PC-3 (cell line): ENCODE data around the gene CPT1A. TPM values are rescaled to one million over a fixed set of nuclear protein-coding genes. Genes with fewer than 3 reads are reported as not detected.
A peak's percentile ranks its signal among the peaks of the same experiment; 100 is the strongest.

Experiments
- ATAC-seq: fragments of 200-7000 bp; cut with Tn5 transposase; 2 replicates; pipeline ENCODE4 v1.9.1; 2020; ENCODE audit warnings: mild to moderate bottlenecking, moderate library complexity
- Bru-seq: library from RNA; stranded (reverse); fragments of 400-500 nt; gene quantifications from one replicate; lab custom pipeline; 2021; lab: Mats Ljungman, UMichigan
- BruChase-seq, 2 experiments: library from RNA; stranded (reverse); fragments of 400-500 nt; gene quantifications; one replicate each; lab custom pipeline; 2021; lab: Mats Ljungman, UMichigan
- BruUV-seq: library from RNA; stranded (reverse); fragments of 400-500 nt; replicated peaks from 2 replicates; lab custom pipeline; 2021; lab: Mats Ljungman, UMichigan
- CTCF ChIA-PET: fragments of 300-600 bp; sonication (Branson Sonifier 250); formaldehyde crosslinking; loops from one replicate; lab custom pipeline; 2022; ENCODE audit warnings: antibody characterized with exemption; lab: Charles Lee
- POLR2A ChIA-PET: fragments of 300-600 bp; sonication (Branson Sonifier 250); formaldehyde crosslinking; loops from one replicate; lab custom pipeline; 2022; ENCODE audit warnings: antibody characterized with exemption; ENCODE audit not compliant: unreplicated experiment; lab: Charles Lee
- DNase-seq: peaks from one replicate; pipeline ENCODE4 v3.0.0-alpha.2; 2015
- H2AFZ ChIP-seq: fragments of 300-600 bp; sonication (generic); 2 replicates; pipeline ENCODE4 v1.6.0; 2016; ENCODE audit warnings: antibody characterized with exemption, low read length
- H3F3A ChIP-seq: fragments of 300-600 bp; sonication (generic); one replicate; pipeline ENCODE4 v1.6.0; 2017; ENCODE audit warnings: antibody characterized with exemption, low read length, control low read depth, mild to moderate bottlenecking; ENCODE audit not compliant: unreplicated experiment
- H3K27ac ChIP-seq: fragments of 300-600 bp; sonication (generic); 2 replicates; pipeline ENCODE4 v1.5.1; 2016; ENCODE audit warnings: mild to moderate bottlenecking, low read length
- H3K27me3 ChIP-seq: fragments of 300-600 bp; sonication (generic); 2 replicates; pipeline ENCODE4 v1.6.1; 2016; ENCODE audit warnings: low read length, mixed read lengths
- H3K36me3 ChIP-seq: fragments of 300-600 bp; sonication (generic); 2 replicates; pipeline ENCODE4 v1.6.1; 2016; ENCODE audit warnings: low read depth, mixed run types, low read length, mixed read lengths
- H3K4me1 ChIP-seq: fragments of 300-600 bp; sonication (generic); 2 replicates; pipeline ENCODE4 v1.5.1; 2016; ENCODE audit warnings: low read length; ENCODE audit not compliant: insufficient read depth
- H3K4me2 ChIP-seq: fragments of 300-600 bp; sonication (generic); 2 replicates; pipeline ENCODE4 v1.6.0; 2016; ENCODE audit warnings: low read length
- H3K4me3 ChIP-seq: fragments of 300-600 bp; sonication (generic); 2 replicates; pipeline ENCODE4 v1.5.1; 2016; ENCODE audit warnings: mild to moderate bottlenecking, low read length, mixed read lengths
- H3K79me2 ChIP-seq: fragments of 300-600 bp; sonication (generic); 2 replicates; pipeline ENCODE4 v1.6.1; 2017; ENCODE audit warnings: low read length, mixed read lengths
- H3K9ac ChIP-seq: fragments of 300-600 bp; sonication (generic); 2 replicates; pipeline ENCODE4 v1.6.0; 2016; ENCODE audit warnings: mild to moderate bottlenecking, low read length
- H3K9me2 ChIP-seq: fragments of 300-600 bp; sonication (generic); replicated peaks from 2 replicates; pipeline ENCODE4 v1.6.1; 2016; ENCODE audit warnings: mixed run types, low read length, mixed read lengths
- H3K9me3 ChIP-seq: fragments of 300-600 bp; sonication (generic); 2 replicates; pipeline ENCODE4 v1.6.1; 2016; ENCODE audit warnings: low read length, mixed read lengths
- H4K20me1 ChIP-seq: fragments of 300-600 bp; sonication (generic); 2 replicates; pipeline ENCODE4 v1.6.1; 2016; ENCODE audit warnings: low read length, mixed read lengths
- EZH2 ChIP-seq: fragments of 300-600 bp; sonication (generic); IDR thresholded peaks from one replicate; pipeline ENCODE4 v1.6.1; 2017; ENCODE audit warnings: antibody characterized with exemption, mild to moderate bottlenecking, low read length; ENCODE audit not compliant: unreplicated experiment
- EZH2phosphoT487 ChIP-seq: fragments of 300-600 bp; sonication (generic); IDR thresholded peaks from 2 replicates; pipeline ENCODE4 v1.6.1; 2018; ENCODE audit warnings: mild to moderate bottlenecking, antibody characterized with exemption, low read length, borderline replicate concordance
- intact Hi-C: fragments of 100-400 bp; cut with micrococcal nuclease; formaldehyde crosslinking; loops from 2 replicates; pipeline ENCODE4 v1.9.0; 2023
- long read RNA-seq: library from polyadenylated mRNA; unstranded; transcript quantifications from one replicate; pipeline ENCODE4 v2.0.0, GENCODE V29; 2021; ENCODE audit not compliant: unreplicated experiment
- total RNA-seq: library from RNA; depleted of rRNA; stranded (reverse); fragments of >200 nt; gene quantifications from 2 replicates; pipeline ENCODE4 v1.2.3, GENCODE V29; 2014; rRNA removed
- TF ChIP-seq, protein P1 (sequence below): fragments of 300-600 bp; sonication (generic); conservative IDR thresholded peaks from 2 replicates; pipeline ENCODE4 v1.5.1; 2017; ENCODE audit warnings: antibody characterized with exemption, low read depth, mild to moderate bottlenecking, low read length

CPT1A gene
- total RNA-seq (38.1 and 53.2 TPM in 2 replicates), Bru-seq, nascent RNA (percentile 71 among the genes with signal in this experiment), BruChase-seq, experiment 1, labeled RNA remaining after a 6-hour chase (percentile 79 among the genes with signal in this experiment), BruChase-seq, experiment 2, labeled RNA remaining after a 2-hour chase (percentile 81 among the genes with signal in this experiment)
- long read RNA-seq, full-length matches to known transcripts = 19 of 37 reads
- long read RNA-seq, partial matches to known transcripts = 3 of 37 reads
- long read RNA-seq, other reads (novel, unspliced or antisense) = 15 of 37 reads

DNA sequence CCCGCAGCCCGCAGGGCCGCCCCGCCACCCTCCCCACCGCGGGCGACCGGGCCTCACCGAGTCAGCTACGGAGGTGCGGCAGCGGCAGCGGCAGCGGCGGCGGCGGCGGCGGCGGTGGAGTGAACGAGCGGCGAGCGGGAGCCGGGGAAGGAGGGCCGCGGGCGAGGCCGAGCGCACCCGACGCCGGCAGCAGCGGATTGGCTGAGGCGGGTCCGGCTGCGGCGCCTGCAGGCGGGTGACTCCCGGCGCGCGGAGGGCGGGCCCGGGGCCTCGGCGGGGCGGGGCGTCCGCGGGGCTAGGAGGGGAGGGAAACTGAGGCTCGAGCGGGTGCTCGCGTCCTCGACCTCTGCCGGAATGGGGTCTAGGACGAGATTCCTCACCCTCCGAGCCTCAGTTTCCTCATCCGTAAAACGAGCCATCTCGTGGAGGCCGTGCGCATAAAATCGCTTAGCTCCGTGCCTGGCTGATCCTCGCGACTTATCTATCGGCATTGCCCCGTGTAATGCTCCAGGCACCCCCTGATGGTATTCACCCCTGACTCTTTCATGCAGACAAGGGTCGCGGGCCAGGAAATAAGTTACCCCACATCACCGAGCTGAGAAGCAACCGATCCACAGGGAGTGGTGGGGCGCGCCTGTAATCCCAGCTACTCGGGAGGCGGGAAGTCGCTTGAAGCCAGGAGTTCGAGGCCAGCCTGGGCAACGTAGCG lies at the start of gene CPT1A:
Gene CPT1A, minus strand, starts transcription at position 199 of the 709 bp plus-strand sequence. CDS start 26,442 bp downstream, outside the sequence.
- Histone ChIP-seq H3K9ac (peak within 1 kb of the TSS; percentile 78), H2AFZ (peak within 1 kb of the TSS; percentile 77)

DNA sequence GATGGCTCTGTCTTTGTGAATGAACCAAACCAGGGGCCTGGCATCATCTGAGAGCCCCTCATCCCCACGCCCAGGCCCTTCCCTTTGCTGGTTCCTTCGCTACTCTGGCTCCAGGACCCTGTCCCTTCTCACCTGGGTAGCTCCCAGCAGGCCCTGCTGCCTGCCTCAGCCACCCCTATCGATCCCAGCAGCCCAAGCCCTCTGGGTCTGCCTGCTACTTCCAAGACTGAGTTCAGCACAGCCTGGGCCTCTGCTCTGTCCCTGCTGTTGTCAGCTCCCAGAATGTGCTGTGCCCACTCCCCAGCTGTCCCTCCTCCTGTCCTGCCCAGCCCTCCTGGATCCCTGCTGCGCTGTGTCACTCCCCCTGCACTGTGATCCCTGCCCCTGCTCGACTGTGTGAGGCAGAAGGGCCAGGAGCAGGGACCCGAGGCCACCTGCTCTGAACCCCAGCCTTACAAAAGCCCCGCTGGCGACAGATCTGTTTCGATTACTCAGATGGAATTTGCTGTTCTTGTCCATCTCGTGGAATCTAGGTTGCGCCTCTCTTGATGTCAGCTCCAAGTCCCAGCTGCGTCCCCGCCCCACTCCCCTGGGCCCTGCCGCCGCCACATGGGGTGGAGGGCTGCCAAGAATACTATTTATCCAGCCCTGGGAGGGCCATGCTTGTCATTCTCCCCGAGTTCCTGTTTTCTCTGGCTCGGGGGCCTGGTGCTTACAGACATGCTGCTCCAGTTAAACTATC lies 48.9 kb upstream of the CPT1A start:
- Histone ChIP-seq H3K36me3 (peaks cover 39% of the 10 kb centered on the region), H3K9me2 (no peaks in the 10 kb centered on the region), H3K9me3 (no peaks in the 10 kb centered on the region), H3K79me2 (no peaks in the 10 kb centered on the region), H3K4me3 (no peak overlapping the region), H2AFZ (no peak overlapping the region), H3K4me2 (no peak overlapping the region), H3K27ac (no peak overlapping the region), H3K27me3 (no peaks in the 10 kb centered on the region), H3K4me1 (no peaks in the 10 kb centered on the region), H3F3A (no peaks in the 10 kb centered on the region), H4K20me1 (no peaks in the 10 kb centered on the region), H3K9ac (no peak overlapping the region)
- ChIA-PET POLR2A (no interaction called here), CTCF (interaction anchor here (0.6 kb wide), 1 partner anchor 56 kb away, joined by 4 read pairs; no protein-coding TSS in a partner anchor)
- DNase-seq (no peak), ATAC-seq (no peak)
- intact Hi-C loops = no loop called here
- TF ChIP-seq EZH2phosphoT487 (no peak), EZH2 (no peak)
- TF ChIP-seq, protein P1, sequence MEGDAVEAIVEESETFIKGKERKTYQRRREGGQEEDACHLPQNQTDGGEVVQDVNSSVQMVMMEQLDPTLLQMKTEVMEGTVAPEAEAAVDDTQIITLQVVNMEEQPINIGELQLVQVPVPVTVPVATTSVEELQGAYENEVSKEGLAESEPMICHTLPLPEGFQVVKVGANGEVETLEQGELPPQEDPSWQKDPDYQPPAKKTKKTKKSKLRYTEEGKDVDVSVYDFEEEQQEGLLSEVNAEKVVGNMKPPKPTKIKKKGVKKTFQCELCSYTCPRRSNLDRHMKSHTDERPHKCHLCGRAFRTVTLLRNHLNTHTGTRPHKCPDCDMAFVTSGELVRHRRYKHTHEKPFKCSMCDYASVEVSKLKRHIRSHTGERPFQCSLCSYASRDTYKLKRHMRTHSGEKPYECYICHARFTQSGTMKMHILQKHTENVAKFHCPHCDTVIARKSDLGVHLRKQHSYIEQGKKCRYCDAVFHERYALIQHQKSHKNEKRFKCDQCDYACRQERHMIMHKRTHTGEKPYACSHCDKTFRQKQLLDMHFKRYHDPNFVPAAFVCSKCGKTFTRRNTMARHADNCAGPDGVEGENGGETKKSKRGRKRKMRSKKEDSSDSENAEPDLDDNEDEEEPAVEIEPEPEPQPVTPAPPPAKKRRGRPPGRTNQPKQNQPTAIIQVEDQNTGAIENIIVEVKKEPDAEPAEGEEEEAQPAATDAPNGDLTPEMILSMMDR = no peak
- no TSS peak for BruUV-seq

More for the DNA sequence above, at the start of gene CPT1A:
- ChIA-PET POLR2A (no interaction called here), CTCF (no interaction called here)
- no peaks in the 10 kb centered on the region for H3K27me3 ChIP-seq
- H3K4me1 ChIP-seq = peaks cover 39% of the 10 kb centered on the region
- no peaks in the 10 kb centered on the region for H3K9me3 ChIP-seq
- no peaks in the 10 kb centered on the region; the same call in 1 of the 2 replicates for H3K36me3 ChIP-seq
- peaks cover 39% of the 10 kb centered on the region for H3K79me2 ChIP-seq
- BruUV-seq = no TSS peak
- TF ChIP-seq, protein P1 = no peak
- TF ChIP-seq EZH2 (no peak), EZH2phosphoT487 (no peak)
- peaks cover 12% of the 10 kb centered on the region for H3F3A ChIP-seq
- H4K20me1 ChIP-seq = no peaks in the 10 kb centered on the region
- DNase-seq (peak; percentile 81), ATAC-seq (peak; percentile 62)
- intact Hi-C loops = loop anchor here (5.0 to 10.0 kb wide), 2 partner anchors 60 to 207 kb away; partner anchors contain the start of genes IGHMBP2 and MRPL21
- H3K9me2 ChIP-seq = no peaks in the 10 kb centered on the region
- H3K4me2 ChIP-seq = peak within 1 kb of the TSS; percentile 97
- peak within 1 kb of the TSS; percentile 78 for H3K4me3 ChIP-seq
- H3K27ac ChIP-seq = peak within 1 kb of the TSS; percentile 77
